Measurements from ENCODE around the gene OR6B1. TPM values are rescaled to one million over a fixed set of nuclear protein-coding genes. Genes with fewer than 3 reads are reported as not detected.

OR6B1 gene
- not detected for total RNA-seq

DNA sequence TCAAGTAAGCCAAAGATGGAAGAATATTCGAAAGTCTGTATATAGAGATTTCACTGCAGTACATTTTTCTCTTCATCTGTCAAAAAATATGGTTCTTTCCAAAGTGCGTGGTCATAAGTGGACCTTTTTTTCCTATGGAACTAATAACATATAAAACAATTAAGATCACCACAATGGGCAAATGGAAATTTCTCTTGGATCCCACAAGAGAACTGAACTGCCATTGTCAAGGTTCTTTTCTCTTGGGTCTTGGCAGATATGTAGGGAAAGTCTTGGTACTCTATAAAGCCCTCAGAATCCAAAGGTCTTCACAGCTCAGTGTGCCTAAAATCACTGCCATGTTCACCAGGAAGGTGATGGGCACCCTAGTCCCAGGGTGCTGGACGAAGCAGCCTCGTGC, at the start of gene OR6B1:
Gene OR6B1 (plus strand): TSS at position 301 of the 400 bp plus-strand sequence. CDS start 3,677 bp downstream, outside the sequence.
- TF ChIP-seq, protein P1, sequence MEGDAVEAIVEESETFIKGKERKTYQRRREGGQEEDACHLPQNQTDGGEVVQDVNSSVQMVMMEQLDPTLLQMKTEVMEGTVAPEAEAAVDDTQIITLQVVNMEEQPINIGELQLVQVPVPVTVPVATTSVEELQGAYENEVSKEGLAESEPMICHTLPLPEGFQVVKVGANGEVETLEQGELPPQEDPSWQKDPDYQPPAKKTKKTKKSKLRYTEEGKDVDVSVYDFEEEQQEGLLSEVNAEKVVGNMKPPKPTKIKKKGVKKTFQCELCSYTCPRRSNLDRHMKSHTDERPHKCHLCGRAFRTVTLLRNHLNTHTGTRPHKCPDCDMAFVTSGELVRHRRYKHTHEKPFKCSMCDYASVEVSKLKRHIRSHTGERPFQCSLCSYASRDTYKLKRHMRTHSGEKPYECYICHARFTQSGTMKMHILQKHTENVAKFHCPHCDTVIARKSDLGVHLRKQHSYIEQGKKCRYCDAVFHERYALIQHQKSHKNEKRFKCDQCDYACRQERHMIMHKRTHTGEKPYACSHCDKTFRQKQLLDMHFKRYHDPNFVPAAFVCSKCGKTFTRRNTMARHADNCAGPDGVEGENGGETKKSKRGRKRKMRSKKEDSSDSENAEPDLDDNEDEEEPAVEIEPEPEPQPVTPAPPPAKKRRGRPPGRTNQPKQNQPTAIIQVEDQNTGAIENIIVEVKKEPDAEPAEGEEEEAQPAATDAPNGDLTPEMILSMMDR (IDR thresholded peaks at IDR 0.05): no peak
- DNase-seq (ENCODE audit: low spot score) (no peak), ATAC-seq (ENCODE audit: low FRiP score) (no peak)

DNA sequence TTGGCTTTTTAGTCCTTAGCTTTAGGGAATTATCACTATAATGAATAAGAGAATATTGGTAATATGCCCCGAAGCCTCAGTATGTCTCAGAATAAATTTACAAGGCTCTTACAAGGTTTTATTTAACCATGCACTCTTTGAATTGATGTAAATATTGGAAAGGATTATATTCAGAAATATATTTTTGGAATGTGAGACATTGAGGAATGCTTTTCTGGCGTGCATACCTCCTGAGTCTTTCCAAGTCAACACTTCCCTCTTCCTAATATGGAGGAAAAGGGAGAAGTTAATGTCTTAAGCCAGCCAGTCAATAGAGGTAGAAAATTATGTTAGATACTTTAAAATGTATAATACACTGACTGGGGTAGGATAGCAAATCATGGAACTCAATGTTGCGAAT, 46.7 kb upstream of the OR6B1 start:
- ATAC-seq (ENCODE audit: low FRiP score): no peak
- TF ChIP-seq, protein P1 (IDR thresholded peaks at IDR 0.05): no peak
- no peak for DNase-seq (ENCODE audit: low spot score)

DNA sequence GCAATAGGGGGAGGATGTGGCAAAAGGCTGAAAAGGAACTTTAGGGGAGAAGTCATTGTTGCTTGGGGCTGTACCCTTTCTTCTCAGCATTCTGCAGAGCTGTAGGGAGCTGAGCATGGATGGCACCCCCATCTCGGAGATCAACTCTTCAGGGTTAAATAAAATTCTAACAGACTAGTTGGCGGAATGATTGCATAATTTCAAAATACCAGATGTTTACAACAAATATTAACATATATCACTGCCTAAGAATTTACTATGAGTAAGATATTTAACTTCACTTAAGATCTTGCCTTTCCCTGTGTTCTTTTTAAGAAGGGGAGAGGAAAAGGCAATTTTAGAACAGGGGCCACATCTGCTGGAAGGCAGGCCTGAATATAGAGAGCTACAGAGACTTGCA, 46.0 kb upstream of the OR6B1 start:
- TF ChIP-seq, protein P1 (IDR thresholded peaks at IDR 0.05): no peak
- ATAC-seq (ENCODE audit: low FRiP score) (no peak), DNase-seq (ENCODE audit: low spot score) (no peak)

DNA sequence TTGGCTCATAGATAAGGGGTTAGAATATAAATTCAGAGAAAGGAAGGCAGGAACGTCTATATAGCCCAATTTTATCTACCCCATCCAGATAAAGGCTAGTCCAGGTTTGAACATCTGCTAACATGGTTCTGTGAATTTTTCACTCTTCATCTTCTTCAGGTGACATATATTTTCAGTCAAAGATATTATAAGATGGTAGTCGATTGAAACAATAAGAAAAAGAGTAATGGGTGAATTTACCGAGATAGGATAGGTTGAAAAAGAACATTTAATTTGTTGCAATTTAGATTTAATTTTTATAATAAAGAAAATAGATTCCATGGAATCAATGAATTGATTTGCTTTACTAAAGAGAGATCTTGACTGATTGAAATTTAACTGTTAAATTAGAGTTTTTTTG, 45.6 kb upstream of the OR6B1 start, which contains the start of gene OR2F1:
Gene OR2F1 (plus strand): TSS at position 301 of the 400 bp plus-strand sequence. CDS start 5,127 bp downstream, outside the sequence.
- ATAC-seq (ENCODE audit: low FRiP score): no peak
- DNase-seq (ENCODE audit: low spot score): no peak
- TF ChIP-seq, protein P1 (IDR thresholded peaks at IDR 0.05): no peak

DNA sequence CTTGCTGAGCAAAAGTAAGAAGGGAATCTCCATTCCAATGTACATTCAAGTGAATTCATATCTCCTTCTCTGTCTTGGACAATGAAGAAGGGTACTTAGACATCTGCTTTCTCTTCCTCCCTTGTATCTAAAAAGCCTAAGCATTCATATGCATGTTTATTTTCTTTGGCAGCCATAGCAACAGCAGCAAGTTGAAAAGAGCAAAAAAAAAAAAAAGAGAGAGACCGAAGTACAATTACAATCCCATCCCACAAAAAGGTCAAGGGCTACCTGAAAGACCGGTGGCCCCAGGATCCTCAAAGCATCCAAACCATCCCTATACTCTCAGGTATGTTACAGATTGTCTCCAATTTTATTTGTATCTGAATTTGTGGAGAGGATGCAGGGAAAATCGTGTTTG, 41.3 kb upstream of the OR6B1 start:
- no peak for DNase-seq (ENCODE audit: low spot score)
- no peak for ATAC-seq (ENCODE audit: low FRiP score)
- TF ChIP-seq, protein P1 (IDR thresholded peaks at IDR 0.05): no peak

DNA sequence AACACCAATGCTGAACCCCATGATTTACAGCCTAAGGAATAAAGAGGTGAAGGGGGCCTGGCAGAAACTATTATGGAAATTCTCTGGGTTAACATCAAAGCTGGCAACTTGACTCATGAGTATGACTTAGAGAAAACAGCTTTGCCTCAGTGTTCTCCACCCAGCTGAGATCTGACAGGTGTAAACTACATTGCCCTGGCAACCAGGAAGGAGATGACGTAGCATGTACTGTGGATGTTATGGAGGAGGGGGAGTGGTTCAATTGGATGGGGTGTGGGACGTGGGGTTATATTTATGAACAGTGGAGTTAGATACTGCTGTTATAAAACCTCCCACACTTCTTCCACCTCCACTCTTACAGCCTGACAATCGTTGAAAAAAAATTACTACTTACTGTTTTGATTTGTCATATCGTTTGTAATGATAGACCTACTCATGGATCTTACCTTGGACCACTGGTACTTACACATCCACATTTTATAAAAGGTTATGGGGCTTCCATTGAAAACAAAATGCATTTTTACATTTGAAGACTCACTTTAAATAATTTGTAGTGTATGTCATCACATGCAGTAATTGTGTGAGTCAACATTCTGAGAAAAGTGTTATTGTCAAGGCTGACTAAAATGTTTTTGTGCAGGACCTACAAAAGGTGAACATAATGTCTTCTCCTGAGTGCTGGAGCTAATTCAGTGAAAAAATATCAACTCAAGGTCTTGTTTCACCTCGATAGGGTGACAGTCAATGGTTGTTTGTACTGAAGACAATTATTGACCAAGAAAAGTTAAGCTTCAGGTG, 39.1 kb upstream of the OR6B1 start:
- ATAC-seq (ENCODE audit: low FRiP score) (no peak), DNase-seq (ENCODE audit: low spot score) (no peak)
- TF ChIP-seq, protein P1 (IDR thresholded peaks at IDR 0.05): no peak

DNA sequence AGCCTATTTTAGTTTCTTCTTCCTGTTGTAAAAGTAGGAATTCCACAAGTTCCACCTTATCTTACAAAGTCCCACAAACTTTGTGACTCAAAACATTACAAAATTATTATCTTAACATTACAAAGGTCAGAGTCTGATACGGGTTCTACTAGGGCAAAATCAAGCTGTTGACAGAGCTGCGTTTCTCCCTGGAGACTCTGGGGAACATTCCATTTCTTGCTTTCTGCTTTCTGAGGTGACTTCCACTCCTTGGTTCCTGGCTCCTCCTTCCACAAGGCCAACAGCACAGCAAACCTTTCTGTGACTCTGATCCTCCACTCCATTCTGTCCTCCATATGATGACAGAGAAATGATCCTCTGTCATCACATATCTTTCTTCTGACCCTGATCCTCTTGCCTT, 34.8 kb upstream of the OR6B1 start:
- TF ChIP-seq, protein P1 (IDR thresholded peaks at IDR 0.05): no peak
- ATAC-seq (ENCODE audit: low FRiP score): no peak
- no peak for DNase-seq (ENCODE audit: low spot score)
